ENCODE data around the gene ESD.

- no peak for TF ChIP-seq CTCF (IDR thresholded peaks at IDR 0.05)
- TF ChIP-seq POLR2A (IDR thresholded peaks at IDR 0.05): no peak
Observed at GRCh38 chr13:46834657-46835056, 37.7 kb upstream of the ESD start.
